Measurements from ENCODE around the gene EIF5AL1. TPM values are rescaled to one million over a fixed set of nuclear protein-coding genes. Genes with fewer than 3 reads are reported as not detected.
"Not testable (repeated sequence)": the region's sequence is repeated elsewhere in the genome, so short reads cannot be mapped to it uniquely, and the experiment has no call there.

Gene EIF5AL1
- polyA plus RNA-seq, 4 donors: 1.0 to 5.0 (median 2.0) TPM

DNA sequence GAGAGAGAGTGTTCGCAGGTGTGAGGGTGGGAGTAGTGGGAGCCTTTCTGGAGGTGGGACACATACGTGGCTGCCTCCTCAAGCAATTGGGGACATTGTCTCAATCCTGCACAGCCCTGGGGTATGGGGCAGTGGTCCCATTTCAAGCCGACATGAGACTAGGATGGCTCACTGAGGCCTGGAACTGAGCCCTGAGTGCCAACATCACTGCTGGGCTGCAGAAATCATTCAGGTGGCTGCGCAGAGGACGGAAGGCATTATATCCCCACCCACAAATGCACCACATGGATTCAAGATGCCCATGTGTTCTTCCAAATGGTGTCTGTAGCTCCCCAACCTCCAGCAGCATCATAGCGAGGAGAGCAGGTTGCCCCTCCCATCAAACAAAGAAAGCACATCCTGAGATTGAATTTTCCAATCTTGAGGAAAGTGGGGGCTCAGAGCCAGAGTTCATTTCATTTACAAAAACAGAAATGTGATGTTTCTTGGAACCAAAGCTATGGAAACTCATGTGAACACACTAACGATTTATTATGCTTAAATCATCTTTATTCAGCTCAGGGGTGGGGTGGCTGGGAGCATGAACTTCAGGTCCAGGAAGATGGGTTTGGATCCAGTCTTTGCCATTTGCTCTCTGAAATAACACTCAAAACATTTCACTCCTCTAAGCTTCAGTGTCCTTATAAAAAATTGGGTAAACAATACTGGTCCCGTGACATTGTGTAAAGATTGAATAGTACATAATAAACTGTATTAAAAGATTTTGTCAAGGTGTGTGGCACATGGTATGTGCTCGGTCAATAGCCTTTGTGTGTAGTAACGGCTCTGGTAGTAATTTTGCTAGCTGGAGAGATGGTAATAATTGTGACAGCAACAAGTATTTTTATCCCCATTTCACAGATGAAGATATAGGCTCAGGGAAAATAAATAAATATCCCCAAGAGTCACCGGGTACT lies 43.3 kb downstream of the EIF5AL1 start:
- no peak for DNase-seq (ENCODE audit: low read depth in 4 of 4, low spot score in 2 of 4)

DNA sequence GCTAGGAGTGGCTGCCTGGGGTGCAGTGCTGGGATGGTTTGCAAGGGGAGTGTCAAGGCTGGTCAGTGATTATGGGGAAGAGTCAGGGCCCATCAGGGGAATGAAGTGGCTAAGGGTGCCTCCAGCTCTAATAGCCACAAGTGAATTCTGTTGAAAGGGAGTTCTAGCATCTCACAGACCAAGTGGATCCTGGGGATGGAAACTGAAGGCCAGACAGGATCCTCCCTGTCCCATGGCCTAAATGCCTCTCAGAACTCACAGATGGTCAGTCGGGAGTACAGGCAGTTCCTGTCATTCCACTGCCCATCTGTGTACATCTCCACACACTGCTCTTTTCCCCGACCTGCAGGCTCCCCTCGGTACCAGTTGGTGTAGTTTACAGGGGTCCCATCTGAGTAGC lies 44.6 kb downstream of the EIF5AL1 start:
- DNase-seq (ENCODE audit: low read depth in 4 of 4, low spot score in 2 of 4): not testable (repeated sequence)

DNA sequence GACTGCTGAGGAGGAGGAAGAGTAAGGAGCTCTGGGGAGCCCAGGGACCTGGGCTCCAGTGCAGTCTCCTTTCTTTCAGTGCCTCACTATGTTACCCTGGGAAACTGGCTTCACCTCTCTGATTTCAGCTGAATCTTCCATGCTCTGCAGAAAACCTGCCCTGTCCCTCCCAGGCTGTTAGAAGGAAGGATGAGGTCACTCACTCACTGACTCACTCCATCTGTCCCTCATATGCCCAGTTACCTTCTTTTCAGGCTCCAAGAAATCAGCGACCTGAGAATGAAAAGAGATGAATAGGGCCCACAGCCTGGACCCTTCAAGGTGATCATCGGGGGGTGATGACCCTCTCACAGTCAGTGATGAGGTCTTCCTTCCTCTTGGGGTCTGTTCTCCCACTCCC lies 47.4 kb downstream of the EIF5AL1 start:
- no peak for DNase-seq (ENCODE audit: low read depth in 4 of 4, low spot score in 2 of 4)

DNA sequence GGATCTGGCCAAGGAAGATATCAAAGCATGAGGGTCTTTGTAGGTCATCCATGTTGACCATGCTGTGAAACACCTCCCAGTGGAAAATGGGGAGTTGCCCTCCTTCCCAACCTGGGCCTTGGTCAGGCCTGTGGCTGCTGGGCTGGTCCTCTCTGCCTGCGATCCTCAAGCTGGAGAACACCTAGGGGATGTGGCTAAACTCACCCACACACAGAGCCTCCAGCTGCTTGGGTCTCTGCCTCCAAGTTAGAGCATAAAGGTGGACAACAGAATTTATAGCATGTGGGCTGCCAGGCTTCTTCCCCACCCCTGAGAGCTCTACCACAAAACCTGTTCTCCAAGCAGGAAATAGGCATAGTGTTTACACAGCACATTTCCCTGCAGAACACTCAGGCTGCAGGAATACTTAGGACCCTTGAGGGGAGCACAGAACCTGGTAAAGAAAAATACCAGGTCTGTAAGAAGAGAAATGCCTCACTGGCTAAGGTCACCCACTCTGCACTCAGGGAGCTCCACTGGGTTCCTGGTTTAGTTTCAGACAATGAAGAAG lies 47.9 kb downstream of the EIF5AL1 start, which contains the start of gene SFTPA2:
SFTPA2 (minus strand) TSS at position 248 of the 550 bp plus-strand sequence. CDS start 924 bp downstream, outside the sequence.
- DNase-seq (ENCODE audit: low read depth in 4 of 4, low spot score in 2 of 4): no peak

DNA sequence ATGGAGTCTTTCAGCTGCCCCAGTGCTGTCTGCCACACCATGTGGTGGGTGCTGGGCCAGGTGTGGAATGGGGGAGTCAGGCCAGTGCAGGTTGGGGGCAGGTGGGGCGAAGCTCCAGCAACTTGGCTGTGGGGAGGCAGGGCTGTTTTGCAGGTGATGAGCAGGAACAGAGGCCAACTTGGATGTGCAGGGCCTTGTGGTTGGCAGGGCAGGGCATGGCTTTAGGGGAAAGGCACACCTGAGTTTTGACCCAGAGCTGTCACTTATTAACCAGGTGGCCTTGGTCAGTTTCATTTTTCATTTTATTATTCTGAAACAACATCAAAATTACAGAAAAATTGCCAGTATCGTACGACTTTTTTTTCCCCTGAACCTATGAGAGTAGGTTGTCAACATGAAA lies 48.9 kb downstream of the EIF5AL1 start:
- DNase-seq (ENCODE audit: low read depth in 4 of 4, low spot score in 2 of 4): no peak

DNA sequence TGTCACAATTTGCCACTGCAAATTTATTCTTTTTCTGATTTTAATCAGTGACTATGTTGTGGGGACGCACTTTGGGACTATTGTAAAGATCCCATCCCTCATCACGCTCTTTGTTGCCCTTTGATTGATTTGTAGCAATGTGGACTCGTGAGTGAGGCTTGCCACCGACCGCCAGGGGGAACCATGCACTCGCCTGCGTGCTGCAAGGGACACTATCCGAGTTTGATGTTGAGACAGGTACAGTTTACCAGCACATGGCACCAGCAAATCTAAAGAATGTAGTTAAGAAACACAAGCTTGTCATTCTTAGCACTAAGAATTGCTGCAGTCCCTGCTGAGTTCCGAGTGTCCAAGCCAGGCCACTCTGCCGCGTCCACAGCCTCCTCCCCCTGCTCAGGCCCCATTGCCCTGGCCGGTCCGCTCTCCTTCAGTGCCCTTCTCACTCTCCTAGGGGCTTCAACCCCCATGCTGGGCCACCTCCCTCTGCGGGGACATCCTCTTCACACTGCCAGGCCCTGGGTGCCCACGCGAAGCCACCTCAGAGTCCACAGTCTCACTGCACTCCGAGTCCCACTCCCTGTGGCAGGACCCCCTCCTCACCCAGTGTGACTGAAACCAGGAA lies 49.9 kb downstream of the EIF5AL1 start:
- DNase-seq (ENCODE audit: low read depth in 4 of 4, low spot score in 2 of 4): peak; percentile 22 to 50 (median 26)

DNA sequence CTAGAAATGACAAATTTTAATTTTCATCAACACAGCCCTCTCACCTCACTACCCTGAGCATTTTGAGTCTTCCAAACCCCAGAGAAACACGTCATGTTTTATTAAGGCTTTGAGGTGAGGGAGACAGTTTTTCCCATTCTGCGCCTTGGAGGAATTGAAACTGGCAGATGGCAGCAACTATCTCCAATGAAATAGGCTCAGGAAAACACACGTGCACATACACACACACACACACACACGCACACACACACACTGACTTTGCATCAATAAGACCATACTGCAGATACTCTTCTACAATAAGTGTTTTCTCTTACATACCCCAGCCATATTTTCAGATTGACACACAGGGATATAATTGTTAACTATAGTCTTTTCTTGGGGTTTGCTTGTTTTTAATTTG lies 51.1 kb downstream of the EIF5AL1 start:
- no peak for DNase-seq (ENCODE audit: low read depth in 4 of 4, low spot score in 2 of 4)

Other genes starting within 250 kb of the EIF5AL1 start
- gene PPIF, start 165.1 kb upstream of the EIF5AL1 start, polyA plus RNA-seq (ENCODE audit: insufficient read length in 4 of 4): 10 to 100 TPM; 64.1 to 68.7 (median 65.2) TPM
- 10 to 100 TPM; 20.1 to 31.4 (median 25.6) TPM for gene ZCCHC24, start 66.9 kb upstream of the EIF5AL1 start, polyA plus RNA-seq (ENCODE audit: insufficient read length in 4 of 4)
- gene SFTPA2, start 47.9 kb downstream of the EIF5AL1 start, polyA plus RNA-seq (ENCODE audit: insufficient read length in 4 of 4): under 1 TPM in 1 of 4 donors, not detected in 3; 0.13 TPM
- not detected for gene SFTPA1, start 98.4 kb downstream of the EIF5AL1 start, polyA plus RNA-seq (ENCODE audit: insufficient read length in 4 of 4)
- gene NUTM2B, start 190.7 kb downstream of the EIF5AL1 start, polyA plus RNA-seq (ENCODE audit: insufficient read length in 4 of 4): 1 to 10 TPM in 3 of 4 donors, under 1 TPM in 1; 0.49 to 4.2 (median 2.6) TPM